Activated T-cell treated with anti-CD3 and anti-CD28 coated beads, Interleukin-2, amount 50 U/mL, for 72 hours (primary cell): ENCODE data around the gene WDR1. TPM values are rescaled to one million over a fixed set of nuclear protein-coding genes. Genes with fewer than 3 reads are reported as not detected.

Source experiments
- ATAC-seq, 2 donors: fragments of 150-1000 bp; cut with Tn5 transposase; replicated peaks in 1 of 2; 2 replicates each; pipeline ENCODE4 v1.10.0; 2021; ENCODE audit warnings: moderate library complexity in 2 of 2, mild to moderate bottlenecking in 1 of 2
- DNase-seq, 2 donors: peaks; one replicate each; pipeline ENCODE4 v3.0.0; 2021 to 2022; ENCODE audit warnings: mixed read lengths in 1 of 2
- H3K27ac Mint-ChIP-seq: one replicate; pipeline ENCODE4 v1.8.0; 2022; ENCODE audit warnings: mild to moderate bottlenecking, moderate library complexity, mixed read lengths
- H3K27me3 Mint-ChIP-seq: one replicate; pipeline ENCODE4 v1.8.0; 2022; ENCODE audit warnings: low read depth, mixed read lengths
- H3K36me3 Mint-ChIP-seq, 2 donors: one replicate each; pipeline ENCODE4 v1.8.0; 2022; ENCODE audit warnings: mixed read lengths in 2 of 2, mild to moderate bottlenecking in 1 of 2; ENCODE audit not compliant: insufficient read depth in 2 of 2
- H3K4me1 Mint-ChIP-seq: one replicate; pipeline ENCODE4 v1.8.0; 2022; ENCODE audit warnings: low read depth, mixed read lengths
- H3K4me3 Mint-ChIP-seq, 2 donors: one replicate each; pipeline ENCODE4 v1.8.0; 2022; ENCODE audit warnings: mild to moderate bottlenecking in 2 of 2, mixed read lengths in 2 of 2, moderate library complexity in 2 of 2
- H3K9me3 Mint-ChIP-seq, 2 donors: one replicate each; pipeline ENCODE4 v1.8.0; 2022; ENCODE audit warnings: mixed read lengths in 2 of 2
- total RNA-seq, 2 donors: library from RNA; stranded (reverse); gene quantifications; one replicate each; pipeline ENCODE4 v1.2.3, GENCODE V29; 2022

The WDR1 gene
- total RNA-seq, 2 donors from 2014 or later: 304 to 326 TPM

- Mint-ChIP-seq H3K27ac (no peak overlapping the region), H3K27me3 (no peaks in the 10 kb centered on the region), H3K4me1 (peaks cover 12% of the 10 kb centered on the region)
Measured at GRCh38 chr4:10088135-10089010, 28.2 kb downstream of the WDR1 start.

GRCh38 chr4:10087152-10087791, 29.3 kb downstream of the WDR1 start:
- no peaks in the 10 kb centered on the region for H3K27me3 Mint-ChIP-seq
- peak overlapping the region; percentile 55 for H3K27ac Mint-ChIP-seq
- peaks cover 1% of the 10 kb centered on the region for H3K4me1 Mint-ChIP-seq
- peaks cover 8 to 16% of the 10 kb centered on the region in 2 donors for H3K36me3 Mint-ChIP-seq
- no peaks in the 10 kb centered on the region for H3K9me3 Mint-ChIP-seq
- no peak overlapping the region for H3K4me3 Mint-ChIP-seq
- no peak for DNase-seq
- ATAC-seq: no peak

More at GRCh38 chr4:10088135-10089010, 28.2 kb downstream of the WDR1 start:
- H3K9me3 Mint-ChIP-seq: no peaks in the 10 kb centered on the region
- H3K4me3 Mint-ChIP-seq: no peak overlapping the region
- no peak for DNase-seq
- H3K36me3 Mint-ChIP-seq: peaks cover 8 to 23% of the 10 kb centered on the region in 2 donors
- no peak for ATAC-seq

GRCh38 chr4:10086506-10087120, 30.0 kb downstream of the WDR1 start:
- ATAC-seq: no peak

GRCh38 chr4:10085828-10086505, 30.6 kb downstream of the WDR1 start:
- no peak for ATAC-seq
- Mint-ChIP-seq H3K4me1 (no peaks in the 10 kb centered on the region), H3K4me3 (no peak overlapping the region), H3K9me3 (no peaks in the 10 kb centered on the region), H3K27me3 (no peaks in the 10 kb centered on the region), H3K36me3 (peaks cover 11 to 21% of the 10 kb centered on the region in 2 donors), H3K27ac (no peak overlapping the region)
- DNase-seq: no peak

More at GRCh38 chr4:10086506-10087120, 30.0 kb downstream of the WDR1 start:
- DNase-seq: no peak
- Mint-ChIP-seq H3K4me1 (no peaks in the 10 kb centered on the region), H3K9me3 (no peaks in the 10 kb centered on the region), H3K36me3 (peaks cover 8 to 18% of the 10 kb centered on the region in 2 donors), H3K4me3 (no peak overlapping the region), H3K27ac (no peak overlapping the region), H3K27me3 (no peaks in the 10 kb centered on the region)

- no peaks in the 10 kb centered on the region for H3K4me1 Mint-ChIP-seq
- H3K27me3 Mint-ChIP-seq: no peaks in the 10 kb centered on the region
- ATAC-seq (no peak), DNase-seq (no peak)
- H3K27ac Mint-ChIP-seq: peak overlapping the region; percentile 55
- H3K36me3 Mint-ChIP-seq: peaks cover 12 to 21% of the 10 kb centered on the region in 2 donors
- no peak overlapping the region for H3K4me3 Mint-ChIP-seq
- H3K9me3 Mint-ChIP-seq: no peaks in the 10 kb centered on the region
Measured at GRCh38 chr4:10085386-10085785, 31.2 kb downstream of the WDR1 start.

GRCh38 chr4:10084651-10085358, 31.8 kb downstream of the WDR1 start:
- peaks cover 12 to 21% of the 10 kb centered on the region in 2 donors for H3K36me3 Mint-ChIP-seq
- no peaks in the 10 kb centered on the region for H3K4me1 Mint-ChIP-seq
- ATAC-seq (no peak), DNase-seq (no peak)
- no peak overlapping the region for H3K4me3 Mint-ChIP-seq
- H3K27me3 Mint-ChIP-seq: no peaks in the 10 kb centered on the region
- no peaks in the 10 kb centered on the region for H3K9me3 Mint-ChIP-seq
- peak overlapping the region; percentile 55 for H3K27ac Mint-ChIP-seq

- Mint-ChIP-seq H3K4me1 (no peaks in the 10 kb centered on the region), H3K27me3 (no peaks in the 10 kb centered on the region), H3K36me3 (peaks cover 15 to 24% of the 10 kb centered on the region in 2 donors), H3K9me3 (no peaks in the 10 kb centered on the region), H3K4me3 (no peak overlapping the region), H3K27ac (no peak overlapping the region)
- no peak for DNase-seq
- no peak for ATAC-seq
Measured at GRCh38 chr4:10083861-10084641, 32.5 kb downstream of the WDR1 start.

- no peak overlapping the region for H3K27ac Mint-ChIP-seq
Measured at GRCh38 chr4:10083331-10083771, 33.2 kb downstream of the WDR1 start.

GRCh38 chr4:10082459-10083272, 33.9 kb downstream of the WDR1 start:
- H3K27me3 Mint-ChIP-seq: no peaks in the 10 kb centered on the region
- H3K36me3 Mint-ChIP-seq: peaks cover 10 to 20% of the 10 kb centered on the region in 2 donors
- no peak for ATAC-seq
- H3K27ac Mint-ChIP-seq: no peak overlapping the region
- DNase-seq: no peak
- H3K4me1 Mint-ChIP-seq: no peaks in the 10 kb centered on the region
- no peaks in the 10 kb centered on the region for H3K9me3 Mint-ChIP-seq
- H3K4me3 Mint-ChIP-seq: no peak overlapping the region

More at GRCh38 chr4:10083331-10083771, 33.2 kb downstream of the WDR1 start:
- ATAC-seq: no peak
- no peaks in the 10 kb centered on the region for H3K27me3 Mint-ChIP-seq
- peaks cover 15 to 24% of the 10 kb centered on the region in 2 donors for H3K36me3 Mint-ChIP-seq
- H3K4me3 Mint-ChIP-seq: no peak overlapping the region
- no peaks in the 10 kb centered on the region for H3K4me1 Mint-ChIP-seq
- H3K9me3 Mint-ChIP-seq: no peaks in the 10 kb centered on the region
- DNase-seq: no peak

GRCh38 chr4:10082047-10082446, 34.6 kb downstream of the WDR1 start:
- H3K4me3 Mint-ChIP-seq: no peak overlapping the region
- DNase-seq: no peak
- no peaks in the 10 kb centered on the region for H3K9me3 Mint-ChIP-seq
- H3K27ac Mint-ChIP-seq: no peak overlapping the region
- no peaks in the 10 kb centered on the region for H3K27me3 Mint-ChIP-seq
- H3K4me1 Mint-ChIP-seq: no peaks in the 10 kb centered on the region
- no peak for ATAC-seq
- H3K36me3 Mint-ChIP-seq: peaks cover 7 to 15% of the 10 kb centered on the region in 2 donors

GRCh38 chr4:10081218-10081606, 35.4 kb downstream of the WDR1 start:
- Mint-ChIP-seq H3K36me3 (peaks cover 7 to 16% of the 10 kb centered on the region in 2 donors), H3K27ac (no peak overlapping the region)
- no peak for DNase-seq

More at GRCh38 chr4:10081218-10081606, 35.4 kb downstream of the WDR1 start:
- Mint-ChIP-seq H3K27me3 (no peaks in the 10 kb centered on the region), H3K4me1 (no peaks in the 10 kb centered on the region), H3K9me3 (no peaks in the 10 kb centered on the region), H3K4me3 (no peak overlapping the region)
- ATAC-seq: no peak
